NCI-H774 (cell line): Measurements from ENCODE around the gene TMEM150C.
"Not testable (repeated sequence)": the region's sequence is repeated elsewhere in the genome, so short reads cannot be mapped to it uniquely, and the experiment has no call there.

Experiments used
- DNase-seq: peaks from one replicate; lab custom pipeline; 2025; lab: John Stamatoyannopoulos, UW

Gene TMEM150C

GRCh38 chr4:82569076-82569475, 7.3 kb upstream of the TMEM150C start:
- no peak for DNase-seq

- no peak for DNase-seq
Measured at GRCh38 chr4:82567444-82567843, 5.7 kb upstream of the TMEM150C start.

GRCh38 chr4:82562564-82562854, 721 bp upstream of the TMEM150C start:
- DNase-seq, result no peak

- no peak for DNase-seq
Measured at GRCh38 chr4:82560853-82561785, 669 bp downstream of the TMEM150C start.

GRCh38 chr4:82559735-82560120, 2.1 kb downstream of the TMEM150C start:
- DNase-seq, result no peak

- DNase-seq, result not testable (repeated sequence)
Measured at GRCh38 chr4:82559090-82559734, 2.6 kb downstream of the TMEM150C start.

- no peak for DNase-seq
Measured at GRCh38 chr4:82555276-82555675, 6.5 kb downstream of the TMEM150C start.

- no peak for DNase-seq
Measured at GRCh38 chr4:82553020-82553419, 8.8 kb downstream of the TMEM150C start.

- DNase-seq, result no peak
Measured at GRCh38 chr4:82551734-82552133, 10.1 kb downstream of the TMEM150C start.

- DNase-seq, result not testable (repeated sequence)
Measured at GRCh38 chr4:82547850-82548249, 13.9 kb downstream of the TMEM150C start.

GRCh38 chr4:82543131-82543530, 18.7 kb downstream of the TMEM150C start:
- no peak for DNase-seq

GRCh38 chr4:82542642-82543041, 19.1 kb downstream of the TMEM150C start:
- DNase-seq, result no peak

GRCh38 chr4:82529322-82529721, 32.5 kb downstream of the TMEM150C start:
- DNase-seq, result no peak

- DNase-seq, result no peak
Measured at GRCh38 chr4:82528868-82529267, 32.9 kb downstream of the TMEM150C start.

- no peak for DNase-seq
Measured at GRCh38 chr4:82528074-82528473, 33.7 kb downstream of the TMEM150C start.

GRCh38 chr4:82525307-82525911, 36.4 kb downstream of the TMEM150C start:
- DNase-seq, result no peak

- no peak for DNase-seq
Measured at GRCh38 chr4:82524570-82525152, 37.1 kb downstream of the TMEM150C start.

- DNase-seq, result no peak
Measured at GRCh38 chr4:82523179-82523578, 38.6 kb downstream of the TMEM150C start.

GRCh38 chr4:82522472-82522871, 39.3 kb downstream of the TMEM150C start:
- no peak for DNase-seq

GRCh38 chr4:82521283-82521682, 40.5 kb downstream of the TMEM150C start:
- DNase-seq, result no peak

GRCh38 chr4:82519776-82520175, 42.0 kb downstream of the TMEM150C start:
- no peak for DNase-seq

- no peak for DNase-seq
Measured at GRCh38 chr4:82519072-82519471, 42.7 kb downstream of the TMEM150C start.

- DNase-seq, result no peak
Measured at GRCh38 chr4:82517043-82517442, 44.7 kb downstream of the TMEM150C start.
